GM12878 (cell line): Measurements from ENCODE around the gene AMBRA1. TPM values are rescaled to one million over a fixed set of nuclear protein-coding genes. Genes with fewer than 3 reads are reported as not detected.

ENCODE experiments used
- ATAC-seq: fragments of 200-7000 bp; cut with Tn5 transposase; 3 replicates; pipeline ENCODE4 v1.9.1; 2020; ENCODE audit warnings: mild to moderate bottlenecking, moderate library complexity
- BruUV-seq: library from RNA; stranded (reverse); fragments of 400-500 nt; replicated peaks from 2 replicates; lab custom pipeline; 2021; lab: Mats Ljungman, UMichigan
- CTCF ChIA-PET: fragments of 300-600 bp; sonication (Branson Sonifier 250); formaldehyde crosslinking; extraction: SDS; loops from one replicate; lab custom pipeline; 2021; ENCODE audit warnings: inconsistent platforms; lab: Yijun Ruan, JAX
- POLR2A ChIA-PET: fragments of 350-600 bp; formaldehyde crosslinking; extraction: SDS; loops from one replicate; lab custom pipeline; 2021; ENCODE audit warnings: inconsistent platforms; lab: Charles Lee
- RAD21 ChIA-PET: fragments of 300-600 bp; sonication (Branson Sonifier 250); formaldehyde crosslinking; loops from one replicate; lab custom pipeline; 2023; ENCODE audit warnings: antibody characterized with exemption; ENCODE audit not compliant: unreplicated experiment; lab: Charles Lee
- SMC1A ChIA-PET: fragments of 300-600 bp; sonication (Branson Sonifier 250); formaldehyde crosslinking; loops from one replicate; lab custom pipeline; 2023; ENCODE audit not compliant: unreplicated experiment, uncharacterized antibody; lab: Charles Lee
- DNase-seq: peaks from one replicate; pipeline ENCODE4 v3.0.0-alpha.2; 2011; ENCODE audit warnings: low read depth, low spot score
- FAIRE-seq: peaks from 3 replicates; lab custom pipeline; 2011; peaks lifted over from hg19 to GRCh38; lab: Jason Lieb, UNC
- H2AFZ ChIP-seq: 2 replicates; pipeline ENCODE4 v1.6.0; 2011; ENCODE audit warnings: low read depth, low read length, control low read depth; ENCODE audit not compliant: control insufficient read depth
- H3K27ac ChIP-seq: 2 replicates; pipeline ENCODE4 v1.5.1; 2011; ENCODE audit warnings: control low read depth; ENCODE audit not compliant: control insufficient read depth, insufficient read depth
- H3K27me3 ChIP-seq, 2 experiments: replicated peaks in 1 of 2; 2 replicates each; pipeline versions ENCODE4 v1.6.0 to v1.6.1; 2011; ENCODE audit warnings: low read length in 1 of 2; ENCODE audit not compliant: control insufficient read depth in 2 of 2, insufficient read depth in 2 of 2
- H3K36me3 ChIP-seq, 2 experiments: 2 replicates each; pipeline ENCODE4 v1.5.1; 2011; ENCODE audit warnings: low read length in 1 of 2; ENCODE audit not compliant: control insufficient read depth in 2 of 2, insufficient read depth in 2 of 2
- H3K4me1 ChIP-seq: 2 replicates; pipeline ENCODE4 v1.6.1; 2011; ENCODE audit warnings: mild to moderate bottlenecking, low read length, moderate library complexity, mixed read lengths; ENCODE audit not compliant: control insufficient read depth, insufficient read depth
- H3K4me2 ChIP-seq: 2 replicates; pipeline ENCODE4 v1.6.0; 2011; ENCODE audit warnings: control low read depth; ENCODE audit not compliant: control insufficient read depth, insufficient read depth
- H3K4me3 ChIP-seq: fragments of 200-600 bp; sonication (generic); 2 replicates; pipeline ENCODE4 v1.5.1; 2016
- H3K79me2 ChIP-seq: 2 replicates; pipeline ENCODE4 v1.6.0; 2011; ENCODE audit warnings: low read length; ENCODE audit not compliant: control insufficient read depth, insufficient read depth
- H3K9ac ChIP-seq: 2 replicates; pipeline ENCODE4 v1.8.0; 2011; ENCODE audit warnings: low read length, control low read depth, mixed read lengths; ENCODE audit not compliant: control insufficient read depth, insufficient read depth
- H3K9me3 ChIP-seq: replicated peaks from 3 replicates; pipeline ENCODE4 v1.5.1; 2011; ENCODE audit warnings: mild to moderate bottlenecking, low read length; ENCODE audit not compliant: control insufficient read depth, insufficient read depth
- H4K20me1 ChIP-seq: 2 replicates; pipeline ENCODE4 v1.6.0; 2011; ENCODE audit not compliant: control insufficient read depth, insufficient read depth
- HDAC2 ChIP-seq: fragments of 200-600 bp; sonication (generic); IDR thresholded peaks from 2 replicates; pipeline ENCODE4 v1.6.1; 2017
- WGBS: methylation state at CpG from one replicate; pipeline ENCODE4 v1.1.6; 2016; ENCODE audit warnings: low lambda C conversion rate; ENCODE audit not compliant: insufficient replicate concordance, insufficient coverage; ENCODE audit errors: missing lambda C conversion rate; 5-methylcytosine and 5-hydroxymethylcytosine counted together
- in situ Hi-C: fragments of 300-500 bp; cut with MboI; formaldehyde crosslinking; loops from 9 replicates; pipeline ENCODE4 v1.14.3; 2018; ENCODE audit warnings: mixed read lengths
- intact Hi-C: fragments of 100-400 bp; cut with micrococcal nuclease; formaldehyde crosslinking; loops from one replicate; pipeline ENCODE4 v1.14.2; 2022; ENCODE audit not compliant: unreplicated experiment
- polyA plus RNA-seq, 11 experiments: library from polyadenylated mRNA; depleted of rRNA in 4 of 11; unstranded in 6 of 11; stranded (reverse) in 5 of 11; fragments of >200 nt; fragmentation: Nextera tagmentation in 4 of 11; fragmentation: Illumina TruSeq in 1 of 11; extraction: Ambion mirVana in 4 of 11; extraction: Trizol in 1 of 11; gene quantifications; 1 replicate in 1 of 11; 2 replicates in 10 of 11; pipeline versions ENCODE4 v1.2.1 to v1.2.3, GENCODE V29; 2011 to 2016; ENCODE audit warnings: inconsistent platforms in 2 of 11, missing spikeins in 2 of 11, low read depth in 1 of 11
- total RNA-seq, 4 experiments: library from RNA; depleted of rRNA in 3 of 4; stranded (reverse); fragments of >200 nt in 3 of 4; fragmentation: Illumina TruSeq in 1 of 4; extraction: Trizol in 1 of 4; gene quantifications; 2 replicates each; pipeline versions ENCODE4 v1.2.1 to v1.2.3, GENCODE V29; 2013 to 2021
- TF ChIP-seq, protein P1 (sequence below), 3 experiments: IDR thresholded peaks in 2 of 3; conservative IDR thresholded peaks in 1 of 3; 2 replicates each; pipeline ENCODE4 v1.5.1; 2011; ENCODE audit warnings: low read depth in 3 of 3, low read length in 3 of 3, mild to moderate bottlenecking in 3 of 3, control low read depth in 2 of 3, moderate library complexity in 2 of 3, inconsistent platforms in 1 of 3, mixed read lengths in 1 of 3; ENCODE audit not compliant: control insufficient read depth in 2 of 3, insufficient read depth in 1 of 3; ENCODE audit errors: extremely low read depth in 1 of 3

The AMBRA1 gene
- total and polyA plus RNA-seq, 10 of the 15 experiments (the other 5 are each of a cell fraction or from before 2014, with no cell fraction given) = 0.57 to 34.3 (median 13.7) TPM

DNA sequence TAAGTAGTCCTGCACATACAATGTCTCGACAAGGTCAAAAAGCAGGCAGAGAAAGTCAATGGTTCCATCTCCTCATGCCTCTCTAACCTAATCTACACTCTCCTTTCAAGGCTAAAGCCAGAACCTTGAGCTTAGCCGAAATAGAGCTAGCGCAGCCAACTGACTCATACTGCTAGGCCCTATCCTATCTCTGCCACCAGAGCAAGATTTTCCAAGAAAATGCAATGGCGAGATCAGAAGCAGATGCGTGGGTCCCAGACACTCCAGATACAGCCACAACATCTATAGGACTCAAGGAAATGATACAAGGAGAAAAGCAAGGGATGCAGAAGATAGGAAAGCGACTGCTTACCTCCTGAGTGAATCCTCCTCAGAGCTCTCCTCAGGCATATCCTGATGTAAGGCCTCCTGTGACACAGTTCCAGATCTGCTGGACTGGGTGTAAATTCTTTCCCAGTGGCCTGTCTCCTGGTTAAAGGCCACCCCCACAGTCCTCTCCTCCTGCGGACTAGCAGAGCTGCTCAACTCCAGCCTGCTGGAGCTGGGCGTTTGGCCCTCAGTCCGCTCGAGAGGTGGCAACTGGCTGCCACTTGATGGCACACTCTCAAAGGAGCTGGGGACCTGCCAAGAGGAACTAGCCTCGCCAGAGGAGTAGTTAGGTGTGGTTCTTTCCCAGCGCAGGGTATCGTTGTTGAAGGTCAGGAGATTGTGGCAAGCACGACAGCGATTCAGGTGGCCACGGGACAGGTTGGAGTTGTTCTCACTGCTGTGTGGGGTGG lies 52.0 kb downstream of the AMBRA1 start:
- Histone ChIP-seq H3K9ac (no peak overlapping the region), H3K36me3 (peaks cover 18 to 23% of the 10 kb centered on the region in 2 experiments), H3K4me2 (no peak overlapping the region), H3K9me3 (no peaks in the 10 kb centered on the region), H3K4me1 (no peaks in the 10 kb centered on the region), H3K27ac (no peak overlapping the region), H4K20me1 (peaks cover 4% of the 10 kb centered on the region; the same call in 1 of the 2 replicates), H3K79me2 (peaks cover 10% of the 10 kb centered on the region), H3K4me3 (no peak overlapping the region), H2AFZ (no peak overlapping the region), H3K27me3 (no peaks in the 10 kb centered on the region)
- intact Hi-C loops = no loop called here
- ChIA-PET RAD21 (interaction anchor here (1.3 kb wide), 1 partner anchor 77 kb away, joined by 4 read pairs; no protein-coding TSS in a partner anchor), POLR2A (no interaction called here), CTCF (interaction anchor here (0.8 to 1.8 kb wide), 7 partner anchors 12 to 190 kb away, joined by 3 to 9 read pairs (median 3); partner anchors contain the start of gene ATG13), SMC1A (interaction anchor here (0.6 to 1.7 kb wide), 3 partner anchors 77 to 189 kb away, joined by 3 to 10 read pairs (median 3); no protein-coding TSS in a partner anchor)
- ATAC-seq (no peak), FAIRE-seq (no peak), DNase-seq (no peak)
- TSS peak; percentile 46 for BruUV-seq
- in situ Hi-C loops = no loop called here
- no peak for TF ChIP-seq HDAC2
- TF ChIP-seq, protein P1, sequence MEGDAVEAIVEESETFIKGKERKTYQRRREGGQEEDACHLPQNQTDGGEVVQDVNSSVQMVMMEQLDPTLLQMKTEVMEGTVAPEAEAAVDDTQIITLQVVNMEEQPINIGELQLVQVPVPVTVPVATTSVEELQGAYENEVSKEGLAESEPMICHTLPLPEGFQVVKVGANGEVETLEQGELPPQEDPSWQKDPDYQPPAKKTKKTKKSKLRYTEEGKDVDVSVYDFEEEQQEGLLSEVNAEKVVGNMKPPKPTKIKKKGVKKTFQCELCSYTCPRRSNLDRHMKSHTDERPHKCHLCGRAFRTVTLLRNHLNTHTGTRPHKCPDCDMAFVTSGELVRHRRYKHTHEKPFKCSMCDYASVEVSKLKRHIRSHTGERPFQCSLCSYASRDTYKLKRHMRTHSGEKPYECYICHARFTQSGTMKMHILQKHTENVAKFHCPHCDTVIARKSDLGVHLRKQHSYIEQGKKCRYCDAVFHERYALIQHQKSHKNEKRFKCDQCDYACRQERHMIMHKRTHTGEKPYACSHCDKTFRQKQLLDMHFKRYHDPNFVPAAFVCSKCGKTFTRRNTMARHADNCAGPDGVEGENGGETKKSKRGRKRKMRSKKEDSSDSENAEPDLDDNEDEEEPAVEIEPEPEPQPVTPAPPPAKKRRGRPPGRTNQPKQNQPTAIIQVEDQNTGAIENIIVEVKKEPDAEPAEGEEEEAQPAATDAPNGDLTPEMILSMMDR (IDR thresholded peaks at IDR 0.05 in 2 of 3, conservative IDR thresholded peaks at IDR 0.05 in 1 of 3; ENCODE audit: control insufficient read depth in 2 of 3, extremely low read depth in 1 of 3, insufficient read depth in 1 of 3, low read depth in 3 of 3, low read length in 3 of 3) = peak in 1 of 3 experiments; percentile 20; a peak in 1 of 6 replicates
- 83% methylated on average over 16 of the region's 16 CpGs for WGBS
